IPS DF 4.7 (cell line): ENCODE results near the gene UBE2G2.

ENCODE experiments used
- DNase-seq: peaks from one replicate; pipeline ENCODE4 v3.0.0-alpha.2; 2013; ENCODE audit warnings: low spot score; ENCODE audit errors: extremely low read depth

Gene UBE2G2

DNA sequence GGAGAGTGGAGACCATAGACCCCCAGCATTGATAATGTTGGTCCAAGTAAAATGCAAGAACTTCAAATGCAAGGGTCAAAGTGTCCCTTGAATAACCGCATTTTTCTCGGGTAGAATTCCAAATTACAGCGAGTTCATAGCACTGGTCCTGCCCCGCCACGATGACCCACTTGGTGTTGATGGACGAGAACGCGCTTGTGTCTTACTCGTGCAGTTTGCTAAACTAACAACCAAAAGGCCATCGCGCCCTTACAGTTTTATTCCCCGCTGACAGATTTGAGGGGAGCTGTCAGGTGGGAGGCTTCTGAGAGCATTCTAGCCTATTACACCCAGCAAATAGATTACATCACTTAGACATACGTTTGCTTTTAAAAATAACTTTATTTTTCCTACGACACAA, 72.9 kb downstream of the UBE2G2 start:
- DNase-seq: no peak

DNA sequence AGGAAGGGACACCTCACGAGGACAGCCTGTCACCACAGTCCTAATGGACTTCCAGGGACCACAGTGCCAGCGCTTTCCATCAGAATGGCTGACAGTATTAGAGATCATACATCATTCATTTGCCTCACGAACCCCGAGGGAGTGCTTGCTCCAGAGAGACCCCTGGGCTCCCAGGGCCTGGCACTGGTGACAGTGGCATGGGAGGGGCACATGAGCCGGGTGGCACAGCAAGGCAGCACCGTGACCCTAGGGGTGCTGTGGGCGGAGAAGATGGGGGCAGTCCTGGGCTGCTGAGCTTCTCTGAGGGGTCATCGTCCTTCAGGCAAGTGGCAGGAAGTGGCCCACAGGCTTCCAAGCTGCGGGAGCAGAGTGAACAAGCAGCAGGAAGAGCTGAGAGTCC, 73.9 kb downstream of the UBE2G2 start:
- DNase-seq: no peak

DNA sequence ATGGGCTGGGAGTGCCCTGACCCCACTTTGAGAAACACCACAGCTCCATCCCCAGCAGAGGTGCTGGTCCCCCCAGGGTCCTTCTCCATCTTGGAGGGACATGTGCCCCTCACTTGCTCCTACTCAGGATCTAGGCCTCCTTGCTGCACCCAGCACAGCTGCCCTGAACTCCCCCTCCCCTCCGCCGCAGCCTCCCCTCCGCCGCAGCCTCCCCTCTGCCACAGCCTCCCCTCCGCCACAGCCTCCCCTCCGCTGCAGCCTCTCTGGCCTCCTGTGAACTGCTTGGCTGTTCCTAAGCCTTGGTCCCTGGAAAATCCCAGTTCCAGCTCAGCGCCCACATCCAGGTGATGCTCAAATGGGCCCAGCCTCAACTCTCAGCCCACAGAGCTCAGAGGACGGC, 74.3 kb downstream of the UBE2G2 start:
- no peak for DNase-seq

DNA sequence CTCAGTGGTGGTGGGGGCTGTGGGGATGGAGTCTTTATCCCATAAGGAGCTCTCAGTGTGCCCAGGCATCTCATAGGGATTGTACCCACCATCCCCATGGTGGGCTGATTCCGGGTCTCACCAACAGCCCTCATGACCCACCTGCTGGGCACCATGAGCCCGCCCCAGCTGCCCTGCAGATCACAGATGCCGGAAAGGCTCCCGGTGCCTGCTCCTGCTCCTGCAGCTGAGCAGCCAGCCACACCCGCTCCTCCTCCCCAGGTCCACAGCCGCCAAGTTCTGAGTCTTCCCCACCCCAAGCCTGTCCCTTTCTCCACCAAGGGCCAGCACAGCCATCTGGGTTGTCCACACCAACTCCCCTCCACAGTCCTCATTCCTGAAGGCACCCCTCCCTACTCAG, 74.8 kb downstream of the UBE2G2 start:
- DNase-seq: no peak

DNA sequence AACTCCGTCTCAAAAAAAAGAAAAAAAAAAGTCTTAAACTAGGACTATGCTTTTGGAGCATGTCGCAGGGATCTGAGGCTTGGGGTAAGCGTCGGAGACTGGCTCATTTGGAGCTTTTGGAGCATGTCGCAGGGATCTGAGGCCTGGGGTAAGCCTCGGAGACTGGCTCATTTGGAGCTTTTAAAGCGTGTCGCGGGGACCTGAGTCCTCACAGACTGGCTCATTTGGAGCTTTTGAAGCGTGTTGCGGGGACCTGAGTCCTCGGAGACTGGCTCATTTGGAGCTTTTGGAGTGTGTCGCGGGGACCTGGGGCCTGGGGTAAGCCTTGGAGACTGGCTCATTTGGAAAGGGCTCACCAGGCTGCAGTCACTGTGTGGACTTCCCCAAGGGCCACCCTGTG, 76.7 kb downstream of the UBE2G2 start:
- DNase-seq: no peak

DNA sequence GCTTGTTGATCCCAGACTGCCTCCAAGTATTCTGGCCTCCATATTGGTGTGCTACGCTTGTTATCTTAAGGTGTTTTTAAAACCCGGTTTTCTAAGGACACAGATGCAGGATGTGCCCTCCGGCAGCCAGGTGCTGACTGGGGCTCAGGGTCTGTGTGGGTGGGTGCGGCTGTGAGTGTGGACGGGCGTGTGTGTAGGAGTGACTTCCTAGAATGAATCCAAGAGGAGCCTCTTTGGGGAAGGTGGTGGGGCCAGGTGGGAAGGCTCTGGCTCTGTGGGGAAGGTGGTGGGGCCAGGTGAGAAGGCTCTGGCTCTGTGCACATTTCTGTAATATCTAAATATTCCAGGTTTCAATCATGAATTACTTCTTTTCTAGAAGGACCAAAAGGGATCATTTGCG, 77.4 kb downstream of the UBE2G2 start:
- no peak for DNase-seq

DNA sequence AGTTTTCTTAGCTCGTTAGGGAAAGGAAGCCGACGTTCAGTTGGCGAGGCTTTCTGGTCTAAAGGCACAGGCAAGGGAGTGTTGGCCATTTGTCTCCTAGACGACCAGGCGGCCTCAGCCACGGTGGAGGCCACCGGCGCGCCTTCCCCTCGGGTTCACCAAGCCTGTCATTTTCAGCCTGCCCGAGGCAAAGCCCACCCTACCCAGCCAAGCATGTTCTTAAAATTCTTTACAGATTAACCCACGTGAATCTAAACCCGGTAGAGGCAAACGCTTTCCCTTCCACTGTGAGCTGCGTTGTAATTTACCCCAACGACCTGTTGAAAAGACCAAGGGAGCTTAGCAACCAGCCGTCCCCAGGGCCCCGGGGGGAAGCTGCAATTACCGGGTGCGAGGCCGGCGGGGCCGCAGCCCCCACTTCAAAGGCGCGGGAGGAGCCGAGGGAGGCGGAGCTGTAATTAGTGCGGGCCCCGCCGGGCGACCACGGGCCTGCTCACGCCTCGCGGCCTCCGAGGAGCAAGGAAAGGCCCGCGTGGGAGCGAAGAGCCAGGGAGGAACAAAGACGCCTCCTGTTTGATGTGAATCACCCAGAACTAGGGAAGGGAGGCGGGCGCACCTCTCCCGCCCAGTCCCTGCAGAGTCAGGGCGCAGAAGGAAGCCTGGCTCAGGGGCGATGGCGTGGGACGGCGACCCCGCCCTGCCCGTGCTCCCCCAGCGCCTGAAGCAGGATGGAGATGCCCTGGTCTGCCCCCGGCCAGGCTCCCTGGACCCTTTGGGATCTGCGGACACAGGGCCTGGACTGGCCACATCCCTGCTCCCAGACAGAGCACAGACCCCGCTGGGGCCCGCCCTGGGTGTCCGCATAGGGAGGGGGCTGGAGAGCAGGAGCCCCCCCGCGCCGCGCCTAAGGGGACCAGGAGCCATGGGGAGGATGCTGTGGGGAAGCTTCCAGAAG, 78.2 kb downstream of the UBE2G2 start:
- no peak for DNase-seq

DNA sequence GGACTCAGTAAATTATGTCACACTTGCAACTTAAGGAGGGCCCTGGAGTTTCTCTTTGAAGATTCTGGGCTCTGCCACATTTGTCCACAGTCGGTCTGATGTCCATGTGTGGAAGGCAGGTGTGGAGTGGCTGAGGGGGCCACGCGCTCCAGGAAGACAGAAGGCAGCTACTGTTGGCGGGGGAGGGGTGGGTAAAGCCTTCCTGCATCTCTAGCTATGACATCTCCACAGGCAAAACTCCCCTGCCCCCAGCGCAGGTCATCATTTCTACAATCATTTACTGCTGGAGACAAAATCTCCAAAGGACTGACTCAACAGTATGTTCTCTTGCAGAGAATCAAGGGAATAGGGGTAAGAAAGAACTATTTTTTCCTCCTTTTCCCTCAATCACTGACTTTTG, 78.9 kb downstream of the UBE2G2 start:
- no peak for DNase-seq

DNA sequence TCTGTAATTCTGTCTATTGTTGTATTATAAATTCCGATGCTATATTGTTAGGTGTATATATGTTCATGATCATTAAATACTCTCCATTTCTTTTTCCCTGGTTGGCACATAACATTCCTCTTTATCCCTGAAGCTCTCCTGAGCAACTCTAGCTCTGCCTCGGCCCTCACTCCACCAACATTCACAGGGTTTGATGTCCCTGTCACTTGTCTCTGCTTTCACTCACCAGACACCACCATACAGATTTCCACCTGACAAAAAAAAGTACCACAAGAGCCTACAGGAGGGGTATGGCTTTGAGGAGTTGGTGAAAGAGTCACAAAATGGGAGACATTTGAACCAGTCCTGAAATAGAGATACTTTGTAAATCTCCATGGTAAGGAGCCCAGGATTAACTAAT, 81.5 kb downstream of the UBE2G2 start:
- no peak for DNase-seq
